G401 (cell line): ENCODE results near the gene KATNBL1. TPM values are rescaled to one million over a fixed set of nuclear protein-coding genes. Genes with fewer than 3 reads are reported as not detected.
"Not testable (repeated sequence)": the region's sequence is repeated elsewhere in the genome, so short reads cannot be mapped to it uniquely, and the experiment has no call there.

ENCODE experiments used
- DNase-seq: peaks from one replicate; pipeline ENCODE4 v3.0.0-alpha.2; 2015; ENCODE audit warnings: low spot score
- in situ Hi-C: cut with HindIII; loops from 2 replicates; pipeline ENCODE4 v1.10.0; 2016; ENCODE audit warnings: low sequenced_read_pairs, mixed read lengths
- total RNA-seq: library from RNA; depleted of rRNA; stranded (reverse); fragments of >200 nt; shearing (Covaris generic); gene quantifications from 2 replicates; pipeline ENCODE4 v1.2.3, GENCODE V29; 2014; rRNA removed

The KATNBL1 gene
- total RNA-seq, 1 experiment from 2014 or later: 60.6 TPM

- in situ Hi-C loops: loop anchor here (5.0 kb wide), 1 partner anchor 95 kb away; no protein-coding TSS in a partner anchor
- DNase-seq: no peak
Observed at GRCh38 chr15:34122771-34123183, 87.1 kb downstream of the KATNBL1 start.

GRCh38 chr15:34121786-34122185 is 88.1 kb downstream of the KATNBL1 start:
- in situ Hi-C loops: loop anchor here (5.0 kb wide), 1 partner anchor 94 kb away; no protein-coding TSS in a partner anchor
- not testable (repeated sequence) for DNase-seq

GRCh38 chr15:34120420-34120819 is 89.5 kb downstream of the KATNBL1 start:
- not testable (repeated sequence) for DNase-seq
- in situ Hi-C loops: loop anchor here (5.0 kb wide), 1 partner anchor 93 kb away; no protein-coding TSS in a partner anchor

- in situ Hi-C loops: no loop called here
- no peak for DNase-seq
Observed at GRCh38 chr15:34119291-34119690, 90.6 kb downstream of the KATNBL1 start.

- in situ Hi-C loops: no loop called here
- no peak for DNase-seq
Observed at GRCh38 chr15:34116620-34117019, 93.3 kb downstream of the KATNBL1 start.

- no peak for DNase-seq
- in situ Hi-C loops: no loop called here
Observed at GRCh38 chr15:34114739-34115138, 95.2 kb downstream of the KATNBL1 start.

GRCh38 chr15:34114215-34114614 is 95.7 kb downstream of the KATNBL1 start:
- in situ Hi-C loops: no loop called here
- no peak for DNase-seq

- in situ Hi-C loops: no loop called here
- DNase-seq: no peak
Observed at GRCh38 chr15:34111488-34111887, 98.4 kb downstream of the KATNBL1 start.

- DNase-seq: peak; percentile 18
- in situ Hi-C loops: no loop called here
Observed at GRCh38 chr15:34109797-34110663, 99.9 kb downstream of the KATNBL1 start.

GRCh38 chr15:34107315-34107714 is 102.6 kb downstream of the KATNBL1 start:
- in situ Hi-C loops: no loop called here
- no peak for DNase-seq

- in situ Hi-C loops: no loop called here
Observed at GRCh38 chr15:34106423-34106822, 103.5 kb downstream of the KATNBL1 start.

GRCh38 chr15:34102175-34102925 is 107.5 kb downstream of the KATNBL1 start:
- in situ Hi-C loops: no loop called here
- no peak for DNase-seq

More at GRCh38 chr15:34106423-34106822, 103.5 kb downstream of the KATNBL1 start:
- DNase-seq: no peak

- in situ Hi-C loops: no loop called here
- peak; percentile 99 for DNase-seq
Observed at GRCh38 chr15:34101366-34102174, 108.3 kb downstream of the KATNBL1 start, which contains the start of the genes EMC7 and PGBD4. Gene EMC7, minus strand, starts transcription at chr15:34101862. Its CDS starts 23 bp downstream, at chr15:34101839. Gene PGBD4, plus strand, starts transcription at chr15:34102083. Its CDS starts 449 bp downstream, at chr15:34102532.

GRCh38 chr15:34099914-34100313 is 110.0 kb downstream of the KATNBL1 start:
- DNase-seq: no peak
- in situ Hi-C loops: no loop called here

Other genes with a start within 250 kb of the KATNBL1 start
- 0.18 TPM in 1 of 2 replicates, not detected in the other for gene CHRM5, start 241.6 kb downstream of the KATNBL1 start, total RNA-seq
- gene AVEN, start 170.9 kb downstream of the KATNBL1 start, total RNA-seq: 37.5 and 52.4 TPM in 2 replicates
- gene EMC7, start 108.2 kb downstream of the KATNBL1 start, total RNA-seq: 52.4 and 61.7 TPM in 2 replicates
- gene PGBD4, start 108.0 kb downstream of the KATNBL1 start, total RNA-seq: 1.1 and 1.9 TPM in 2 replicates
- gene EMC4, start 14.9 kb upstream of the KATNBL1 start, total RNA-seq: 202 TPM in 2 replicates
- 2.8 and 3.4 TPM in 2 replicates for gene SLC12A6, start 127.7 kb upstream of the KATNBL1 start, total RNA-seq
- gene NOP10, start 133.0 kb upstream of the KATNBL1 start, total RNA-seq: 291 and 354 TPM in 2 replicates
- gene NUTM1, start 133.2 kb upstream of the KATNBL1 start, total RNA-seq: not detected in 2 replicates
- gene LPCAT4, start 157.1 kb upstream of the KATNBL1 start, total RNA-seq: 7.5 and 13.2 TPM in 2 replicates
- 25.1 and 26.8 TPM in 2 replicates for gene GOLGA8A, start 227.7 kb upstream of the KATNBL1 start, total RNA-seq